ENCODE measurements around the gene IDS.

- TF ChIP-seq POLR2A (IDR thresholded peaks at IDR 0.05; ENCODE audit: control extremely low read depth in 1 of 2, low read depth in 2 of 2, low read length in 2 of 2) = no peak
- TF ChIP-seq GABPA (IDR thresholded peaks at IDR 0.05; ENCODE audit: borderline replicate concordance, insufficient read depth, low read length) = no peak
- no peak for TF ChIP-seq SAP30 (IDR thresholded peaks at IDR 0.05; ENCODE audit: insufficient read depth, insufficient replicate concordance, low read length)
- no peak for TF ChIP-seq CEBPB (IDR thresholded peaks at IDR 0.05; ENCODE audit: low read depth, low read length)
- TF ChIP-seq EZH2 (IDR thresholded peaks at IDR 0.05; ENCODE audit: low read depth, low read length, severe bottlenecking) = no peak
- peak; percentile 9 to 43 (median 10); a peak in 2 of 4 replicates for TF ChIP-seq CTCF (IDR thresholded peaks at IDR 0.05; ENCODE audit: control extremely low read depth in 1 of 3, insufficient read depth in 1 of 3, low read depth in 1 of 3, low read length in 3 of 3)
- TF ChIP-seq EP300 (IDR thresholded peaks at IDR 0.05; ENCODE audit: borderline replicate concordance in 1 of 2, low read depth in 2 of 2, low read length in 2 of 2) = no peak
- no peak for TF ChIP-seq ATF3 (IDR thresholded peaks at IDR 0.05; ENCODE audit: insufficient read depth, low read depth, low read length)
Observed at GRCh38 chrX:149487292-149487691, 17.8 kb downstream of the IDS start.

Data from H1 (cell line).